Cortex of kidney (tissue), 1 donor: ENCODE measurements around the gene MALRD1.

Source experiments
- DNase-seq: peaks from one replicate; lab custom pipeline; 2025; lab: John Stamatoyannopoulos, UW

Gene MALRD1

GRCh38 chr10:19778996-19779395 is 730.4 kb downstream of the MALRD1 start:
- no peak for DNase-seq

- no peak for DNase-seq
Observed at GRCh38 chr10:19782430-19783089, 734.0 kb downstream of the MALRD1 start.

GRCh38 chr10:19783721-19784120 is 735.1 kb downstream of the MALRD1 start:
- DNase-seq = no peak
